Stomach (tissue), 9 donors: Measurements from ENCODE around the gene DLG3. TPM values are rescaled to one million over a fixed set of nuclear protein-coding genes. Genes with fewer than 3 reads are reported as not detected.

Experiments used
- DNase-seq, 2 donors: peaks; one replicate each; pipeline versions ENCODE4 v3.0.0 to v3.0.0-alpha.2; 2013 to 2019
- H3K27ac ChIP-seq, 5 donors: fragments of 200-600 bp in 4 of 5; sonication (generic) in 4 of 5; one replicate each; pipeline ENCODE4 v1.5.1; 2013 to 2019; ENCODE audit warnings: mild to moderate bottlenecking in 1 of 5, moderate library complexity in 1 of 5
- H3K27me3 ChIP-seq, 3 donors: fragments of 200-600 bp; sonication (generic); one replicate each; pipeline ENCODE4 v1.5.1; 2017 to 2019; ENCODE audit warnings: mixed run types in 1 of 3
- H3K36me3 ChIP-seq, 4 donors: fragments of 200-600 bp; sonication (generic); 1 replicate in 3 of 4; 2 replicates in 1 of 4; pipeline ENCODE4 v1.5.1; 2016 to 2019
- H3K4me1 ChIP-seq, 4 donors: fragments of 200-600 bp; sonication (generic); one replicate each; pipeline ENCODE4 v1.5.1; 2016 to 2019
- H3K4me3 ChIP-seq, 4 donors: fragments of 200-600 bp; sonication (generic) in 3 of 4; one replicate each; pipeline ENCODE4 v1.5.1; 2016 to 2019; ENCODE audit warnings: mild to moderate bottlenecking in 1 of 4
- H3K9me3 ChIP-seq, 4 donors: fragments of 200-600 bp; sonication (generic); one replicate each; pipeline ENCODE4 v1.5.1; 2016 to 2019
- CTCF ChIP-seq, 7 experiments: fragments of 450-650 bp in 4 of 7; fragments of 200-600 bp in 3 of 7; sonication (generic) in 3 of 7; IDR thresholded peaks; one replicate each; pipeline ENCODE4 v1.5.1; 2016 to 2019; ENCODE audit warnings: antibody characterized with exemption in 7 of 7, control low read depth in 2 of 7, mild to moderate bottlenecking in 1 of 7
- EP300 ChIP-seq: sonication (generic); formaldehyde crosslinking; IDR thresholded peaks from one replicate; pipeline ENCODE4 v1.6.1; 2017; ENCODE audit warnings: antibody characterized with exemption
- POLR2A ChIP-seq, 4 donors: fragments of 450-650 bp; IDR thresholded peaks; one replicate each; pipeline ENCODE4 v1.6.1; 2016; ENCODE audit warnings: antibody characterized with exemption in 4 of 4, control low read depth in 2 of 4, mild to moderate bottlenecking in 1 of 4, moderate library complexity in 1 of 4
- POLR2AphosphoS5 ChIP-seq, 3 donors: sonication (generic); formaldehyde crosslinking; IDR thresholded peaks; one replicate each; pipeline ENCODE4 v1.6.1; 2016; ENCODE audit warnings: antibody characterized with exemption in 3 of 3
- WGBS, 5 donors: extraction: QIAGEN DNeasy Blood & Tissue Kit in 3 of 5; methylation state at CpG; one replicate each; pipeline versions ENCODE4 v1.1.5 to v1.1.7; 2013 to 2018; 5-methylcytosine and 5-hydroxymethylcytosine counted together
- intact Hi-C: fragments of 100-400 bp; cut with DNase I; formaldehyde crosslinking; loops from one replicate; pipeline ENCODE4 v1.15.1; 2023; ENCODE audit warnings: low total_unique reads
- polyA plus RNA-seq, 3 donors: library from polyadenylated mRNA; stranded (reverse); fragments of 200-250 nt; gene quantifications; one replicate each; pipeline ENCODE4 v1.2.3, GENCODE V29; 2013
- total RNA-seq, 5 donors: library from RNA; depleted of rRNA; stranded (reverse); fragments of >200 nt; gene quantifications; one replicate each; pipeline versions ENCODE4 v1.1.0 to v1.2.3, GENCODE V29; 2014 to 2016
- donor health status: healthy with polysubstance abuse.
- donor health status: Bipolar disorder and iron deficiency.
- donor health status: healthy.

The DLG3 gene
- total and polyA plus RNA-seq, 8 donors, result 11.7 to 44.8 (median 21.6) TPM

- H3K4me3 ChIP-seq, result no peak overlapping the region
- H3K36me3 ChIP-seq, result no peaks in the 10 kb centered on the region
- H3K9me3 ChIP-seq, result no peaks in the 10 kb centered on the region
- no peak overlapping the region for H3K27ac ChIP-seq
- no peak for DNase-seq
- H3K27me3 ChIP-seq, result peaks cover 0 to 37% (median 36%) of the 10 kb centered on the region in 3 donors
- TF ChIP-seq POLR2A (IDR thresholded peaks at IDR 0.05), result no peak
- TF ChIP-seq POLR2AphosphoS5 (IDR thresholded peaks at IDR 0.05), result no peak
- TF ChIP-seq CTCF (IDR thresholded peaks at IDR 0.05), result no peak
- no peak for TF ChIP-seq EP300
- intact Hi-C loops, result no loop called here
- 73 to 82% (median 76%) methylated on average over 8 to 9 of the region's 9 CpGs for WGBS, 5 donors
- peaks cover 0 to 10% (median 7%) of the 10 kb centered on the region in 4 donors for H3K4me1 ChIP-seq
Observed at GRCh38 chrX:70445951-70446350, 1.3 kb downstream of the DLG3 start.

- DNase-seq, result no peak
- Histone ChIP-seq H3K4me1 (peaks cover 0 to 11% (median 7%) of the 10 kb centered on the region in 4 donors), H3K36me3 (no peaks in the 10 kb centered on the region), H3K4me3 (no peak overlapping the region), H3K27me3 (peaks cover 0 to 36% (median 31%) of the 10 kb centered on the region in 3 donors), H3K9me3 (no peaks in the 10 kb centered on the region), H3K27ac (no peak overlapping the region)
- TF ChIP-seq POLR2A (IDR thresholded peaks at IDR 0.05) (no peak), POLR2AphosphoS5 (IDR thresholded peaks at IDR 0.05) (no peak), EP300 (no peak), CTCF (IDR thresholded peaks at IDR 0.05) (no peak)
- WGBS, 5 donors, result 63 to 84% (median 75%) methylated on average over 5 to 16 of the region's 16 CpGs
- intact Hi-C loops, result no loop called here
Observed at GRCh38 chrX:70446380-70447350, 2.0 kb downstream of the DLG3 start.

GRCh38 chrX:70449457-70449966 lies 4.9 kb downstream of the DLG3 start:
- intact Hi-C loops, result no loop called here
- H3K9me3 ChIP-seq, result no peaks in the 10 kb centered on the region
- H3K36me3 ChIP-seq, result no peaks in the 10 kb centered on the region
- peaks cover 0 to 22% (median 20%) of the 10 kb centered on the region in 3 donors for H3K27me3 ChIP-seq
- H3K27ac ChIP-seq, result no peak overlapping the region
- peaks cover 0 to 32% (median 14%) of the 10 kb centered on the region in 4 donors for H3K4me1 ChIP-seq
- no peak overlapping the region for H3K4me3 ChIP-seq
- WGBS, 5 donors, result 89 to 100% (median 97%) methylated on average over 4 to 14 of the region's 14 CpGs
- no peak for DNase-seq
- TF ChIP-seq CTCF (IDR thresholded peaks at IDR 0.05), result no peak
- TF ChIP-seq POLR2A (IDR thresholded peaks at IDR 0.05), result no peak
- no peak for TF ChIP-seq POLR2AphosphoS5 (IDR thresholded peaks at IDR 0.05)
- no peak for TF ChIP-seq EP300

- Histone ChIP-seq H3K4me3 (peak overlapping the region; percentile 48 to 66 (median 56)), H3K4me1 (peaks cover 0 to 23% (median 8%) of the 10 kb centered on the region in 4 donors), H3K9me3 (no peaks in the 10 kb centered on the region), H3K27me3 (peaks cover 0 to 15% (median 12%) of the 10 kb centered on the region in 3 donors), H3K36me3 (no peaks in the 10 kb centered on the region), H3K27ac (peak overlapping the region; percentile 57 to 83 (median 72))
- 0 to 38% (median 5%) methylated on average over 16 to 39 of the region's 39 CpGs for WGBS, 5 donors
- no peak for TF ChIP-seq POLR2AphosphoS5 (IDR thresholded peaks at IDR 0.05)
- peak in 5 of 7 experiments; percentile 49 to 62 (median 55) for TF ChIP-seq CTCF (IDR thresholded peaks at IDR 0.05)
- peak; percentile 64 to 78 for DNase-seq
- intact Hi-C loops, result no loop called here
Observed at GRCh38 chrX:70452143-70452733, 7.6 kb downstream of the DLG3 start.
